ACHN (cell line): ENCODE results near the gene ANKS1A.
A peak's percentile ranks its signal among the peaks of the same experiment; 100 is the strongest.
"Not testable (repeated sequence)": the region's sequence is repeated elsewhere in the genome, so short reads cannot be mapped to it uniquely, and the experiment has no call there.

ENCODE experiments used
- DNase-seq: peaks from one replicate; pipeline ENCODE4 v3.0.0-alpha.2; 2015
- in situ Hi-C: cut with HindIII; loops from 2 replicates; pipeline ENCODE4 v1.10.0; 2017; ENCODE audit warnings: low sequenced_read_pairs, low pct_ligation_motif_present, low pct_unique_long_range_greater_than_20kb

ANKS1A gene

GRCh38 chr6:34911822-34912221 lies 22.8 kb downstream of the ANKS1A start:
- in situ Hi-C loops, result no loop called here
- no peak for DNase-seq

DNA sequence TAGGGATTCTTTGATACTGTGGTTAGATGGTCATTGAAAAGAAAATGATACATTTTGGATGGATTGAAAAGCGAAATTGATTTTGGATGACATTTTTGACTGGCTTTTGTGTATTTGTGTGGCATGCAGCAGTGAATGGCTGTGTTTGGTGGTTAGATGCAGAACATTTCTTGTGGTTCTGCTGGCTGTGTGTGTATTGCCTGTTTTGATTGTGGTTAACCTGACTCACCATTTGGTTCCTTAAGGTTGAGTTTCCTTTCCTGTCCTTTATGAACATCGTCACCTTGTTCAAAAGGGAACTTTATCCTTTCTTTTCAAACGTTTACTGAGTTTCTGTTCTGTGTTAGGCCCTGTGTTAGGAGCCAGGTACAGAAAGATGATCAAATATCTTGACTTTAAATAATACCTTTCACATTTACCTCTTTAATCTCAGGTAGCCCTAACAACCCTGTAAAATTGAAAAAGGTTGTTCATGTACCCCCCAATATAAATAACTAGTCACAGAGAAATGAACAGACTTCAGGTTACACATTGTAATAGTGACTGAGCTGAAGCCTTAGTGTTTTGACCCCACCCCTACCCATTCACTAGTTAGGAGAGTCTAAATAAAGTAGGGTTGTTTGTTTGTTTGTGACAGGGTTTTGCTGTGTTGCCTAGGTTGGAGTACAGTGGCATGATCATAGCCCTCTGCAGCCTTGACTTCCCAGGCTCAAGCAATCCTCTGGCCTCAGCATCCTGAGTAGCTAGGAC lies 23.8 kb downstream of the ANKS1A start:
- peak; percentile 69 for DNase-seq
- in situ Hi-C loops, result no loop called here

- DNase-seq, result no peak
- in situ Hi-C loops, result no loop called here
Measured at GRCh38 chr6:34914358-34914757, 25.3 kb downstream of the ANKS1A start.

DNA sequence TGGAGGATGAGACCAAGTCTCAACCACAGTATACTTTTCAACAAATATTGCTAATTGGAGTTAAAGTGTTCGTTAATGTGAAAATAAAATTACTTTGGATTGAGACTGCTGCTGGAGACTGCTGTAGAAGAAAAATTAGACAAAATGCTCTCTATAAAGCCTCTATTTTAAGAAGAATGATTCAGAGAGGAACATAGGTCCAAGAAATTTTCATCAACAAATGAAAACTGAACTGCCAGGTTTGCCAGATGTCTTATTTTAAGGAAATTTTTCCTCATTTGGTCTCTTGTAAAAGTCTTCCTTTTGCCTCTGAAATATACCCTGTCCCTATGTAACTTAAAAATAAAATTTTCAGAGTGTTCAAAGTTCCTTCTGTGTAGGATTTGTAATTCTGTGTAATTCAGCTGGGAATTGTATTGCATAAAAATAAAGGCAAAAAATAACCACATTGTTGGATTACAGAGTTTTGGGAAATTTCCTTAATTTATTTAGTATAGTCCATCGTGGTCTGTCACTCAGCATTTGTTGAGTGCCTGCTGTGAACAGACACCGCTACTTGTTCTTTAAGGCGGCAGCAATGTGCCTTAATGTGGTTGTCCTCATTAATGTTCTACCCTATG lies 27.4 kb downstream of the ANKS1A start:
- no peak for DNase-seq
- in situ Hi-C loops, result no loop called here

DNA sequence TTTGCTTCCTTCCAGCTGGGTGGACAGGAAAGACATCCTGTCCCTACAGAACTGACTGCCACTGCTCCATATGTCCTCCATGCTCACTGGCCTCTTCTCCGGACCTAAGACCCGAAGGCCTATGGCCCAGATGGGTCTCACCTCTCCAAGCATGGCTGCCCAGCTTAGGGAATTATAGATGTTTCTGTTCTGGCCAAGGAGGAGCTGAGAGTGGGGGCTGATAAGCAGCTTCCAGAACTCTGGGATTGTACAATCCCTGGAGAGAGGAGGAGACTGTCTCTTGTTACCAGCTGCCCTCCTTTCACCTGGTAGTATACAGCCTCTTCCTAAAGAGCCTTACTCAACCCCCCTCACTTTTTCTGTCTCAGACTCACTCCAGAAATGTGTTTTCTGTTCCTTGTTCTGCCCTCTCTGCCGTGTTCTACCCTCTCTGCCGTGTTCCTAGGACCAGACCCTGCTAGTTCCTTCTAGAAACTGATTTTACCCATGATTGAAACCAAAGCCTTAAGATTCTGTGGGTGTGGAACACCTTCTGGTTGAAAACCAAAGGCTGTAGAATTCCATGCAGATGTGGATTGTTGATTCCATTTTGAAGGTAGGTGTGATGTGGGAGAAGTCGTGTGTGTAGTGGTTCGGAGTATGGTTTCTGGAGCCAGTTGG lies 28.7 kb downstream of the ANKS1A start:
- no peak for DNase-seq
- in situ Hi-C loops, result no loop called here

GRCh38 chr6:34919651-34920050 lies 30.6 kb downstream of the ANKS1A start:
- in situ Hi-C loops, result no loop called here
- no peak for DNase-seq

GRCh38 chr6:34920097-34920496 lies 31.0 kb downstream of the ANKS1A start:
- no peak for DNase-seq
- in situ Hi-C loops, result no loop called here

GRCh38 chr6:34922177-34922663 lies 33.2 kb downstream of the ANKS1A start:
- DNase-seq, result peak; percentile 77
- in situ Hi-C loops, result no loop called here

- DNase-seq, result no peak
- in situ Hi-C loops, result no loop called here
Measured at GRCh38 chr6:34924831-34925625, 36.0 kb downstream of the ANKS1A start.

- in situ Hi-C loops, result no loop called here
- peak; percentile 51 for DNase-seq
Measured at GRCh38 chr6:34926655-34927054, 37.6 kb downstream of the ANKS1A start.

GRCh38 chr6:34928220-34928619 lies 39.2 kb downstream of the ANKS1A start:
- no peak for DNase-seq
- in situ Hi-C loops, result no loop called here

DNA sequence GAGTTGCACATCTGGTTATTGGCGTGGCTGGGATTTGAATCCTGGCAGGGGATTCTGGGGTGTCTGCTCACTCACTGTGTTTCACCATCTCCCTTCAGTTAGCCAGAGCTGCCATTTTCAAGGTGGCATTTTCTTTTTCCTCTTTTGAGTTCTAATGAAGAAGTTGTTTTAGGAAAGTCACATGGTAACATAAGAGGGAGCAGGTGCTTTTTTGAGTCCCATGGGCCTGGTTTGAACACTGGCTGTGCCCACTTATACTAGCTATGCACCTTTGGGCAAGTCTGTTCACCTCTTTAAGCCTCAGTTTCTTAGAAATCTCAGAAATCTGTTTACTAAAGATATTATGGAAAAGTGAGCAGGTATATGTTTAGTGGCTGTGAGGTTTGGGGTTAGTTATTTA lies 39.6 kb downstream of the ANKS1A start:
- in situ Hi-C loops, result no loop called here
- DNase-seq, result no peak

DNA sequence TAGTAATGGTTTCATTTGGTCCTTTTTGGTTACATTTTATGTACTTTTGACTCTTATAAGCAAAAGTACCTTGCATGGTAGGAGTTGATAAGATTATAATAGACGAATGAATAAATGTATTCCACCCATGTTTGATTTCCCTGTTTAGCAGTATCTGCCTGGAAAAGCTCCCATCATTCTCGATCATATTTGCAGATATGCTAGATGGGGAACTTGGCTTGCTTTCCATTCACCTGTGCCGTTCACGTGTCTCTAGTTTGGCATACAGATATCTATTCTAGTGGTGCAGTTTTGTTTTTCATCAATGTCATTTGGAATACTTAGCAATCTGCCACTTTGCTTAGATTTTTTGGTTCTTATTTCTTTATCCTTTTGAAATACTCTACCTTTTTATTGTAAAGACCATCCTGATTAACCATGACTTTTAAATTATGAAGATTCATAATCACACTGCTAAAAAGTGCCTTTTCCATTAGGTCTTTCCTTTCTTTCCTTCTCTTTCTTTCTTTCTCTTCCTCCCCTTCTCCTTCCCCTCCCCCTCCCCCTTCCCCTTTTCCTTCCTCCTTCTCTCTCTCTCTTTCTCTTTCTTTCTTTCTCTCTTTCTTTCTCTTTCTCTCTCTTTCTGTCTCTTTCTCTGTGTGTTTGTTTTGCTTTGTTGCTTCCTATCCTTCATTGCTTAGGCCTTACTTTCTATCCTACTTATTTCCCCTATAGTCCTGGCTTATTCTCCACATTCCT lies 40.4 kb downstream of the ANKS1A start:
- in situ Hi-C loops, result no loop called here
- DNase-seq, result no peak

DNA sequence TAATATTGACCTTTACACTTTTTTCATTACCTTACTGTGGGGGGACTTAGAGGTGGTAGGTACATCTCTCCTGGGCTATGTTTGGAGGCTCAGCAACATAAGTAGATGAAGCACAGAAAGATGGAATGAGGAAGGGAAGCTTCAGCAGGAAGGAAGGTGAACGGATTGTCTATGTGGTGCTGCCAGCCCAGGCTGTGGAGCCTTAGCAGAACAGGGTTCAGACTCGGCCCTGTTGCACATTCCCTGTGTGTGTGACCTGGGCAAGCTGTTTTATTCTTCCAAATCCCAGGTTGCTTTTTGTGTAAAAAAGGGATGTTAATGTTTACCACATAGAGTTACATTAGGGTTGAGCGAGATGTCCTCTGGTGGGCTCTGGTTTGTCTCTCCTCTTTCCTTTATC lies 41.2 kb downstream of the ANKS1A start:
- in situ Hi-C loops, result no loop called here
- DNase-seq, result no peak

- in situ Hi-C loops, DNase-seq: not testable (repeated sequence)
Measured at GRCh38 chr6:34932202-34932601, 43.1 kb downstream of the ANKS1A start.

DNA sequence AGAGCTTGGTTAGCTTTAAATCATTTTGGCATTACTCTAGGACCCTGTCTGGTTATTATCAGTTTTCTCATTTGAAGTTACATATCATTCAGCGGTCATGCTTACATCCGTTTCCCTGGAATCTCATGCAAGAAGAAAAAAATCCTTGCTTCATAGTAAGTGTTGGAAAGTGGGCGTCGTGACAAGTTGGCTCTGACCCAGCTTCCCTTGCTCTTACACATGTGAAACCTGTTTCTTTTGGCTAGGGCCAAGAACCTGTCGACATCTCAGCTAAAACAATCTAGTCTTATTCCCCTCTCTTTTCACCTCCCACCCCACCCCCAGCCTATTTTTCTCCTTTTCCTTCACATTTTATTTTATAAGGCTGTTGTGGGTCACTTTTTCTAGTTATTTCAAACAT lies 45.5 kb downstream of the ANKS1A start:
- no peak for DNase-seq
- in situ Hi-C loops, result no loop called here

DNA sequence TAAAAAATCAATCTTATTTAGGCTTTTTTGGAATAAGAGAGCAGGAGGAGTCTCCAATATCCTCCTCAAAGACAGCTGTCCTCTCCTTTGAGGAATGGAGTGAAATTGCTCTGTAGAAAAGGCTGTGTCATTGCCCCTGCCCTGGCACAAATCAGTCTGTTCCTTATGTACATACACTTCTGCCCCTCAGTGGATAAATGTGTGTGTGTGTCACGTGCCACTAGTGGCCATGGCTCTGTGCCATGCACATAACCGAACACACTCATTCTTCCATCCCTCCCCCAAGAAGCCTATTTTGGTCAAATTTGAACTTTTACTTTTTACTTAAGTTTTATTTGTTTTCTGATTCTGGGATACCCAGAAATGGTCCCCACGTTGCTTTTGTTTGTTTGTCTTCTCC lies 49.2 kb downstream of the ANKS1A start:
- in situ Hi-C loops, result no loop called here
- DNase-seq, result no peak

GRCh38 chr6:34940030-34940434 lies 51.0 kb downstream of the ANKS1A start:
- no peak for DNase-seq
- in situ Hi-C loops, result no loop called here
